Kidney (tissue), 14 donors: ENCODE data around the gene ESPN. TPM values are rescaled to one million over a fixed set of nuclear protein-coding genes. Genes with fewer than 3 reads are reported as not detected.

ENCODE experiments used
- DNase-seq, 5 donors: peaks; one replicate each; pipeline ENCODE4 v3.0.0-alpha.2; 2013 to 2020
- FAIRE-seq: peaks from 2 replicates; lab custom pipeline; 2012; peaks lifted over from hg19 to GRCh38; lab: Jason Lieb, UNC
- H3K27ac ChIP-seq, 2 donors: one replicate each; pipeline ENCODE4 v1.7.0; 2013; ENCODE audit warnings: low read depth in 2 of 2, low read length in 2 of 2, inconsistent platforms in 1 of 2
- H3K27me3 ChIP-seq: one replicate; pipeline ENCODE4 v1.7.1; 2013; ENCODE audit warnings: low read length, inconsistent platforms; ENCODE audit not compliant: control insufficient read depth, insufficient read depth
- H3K36me3 ChIP-seq, 3 donors: one replicate each; pipeline versions ENCODE4 v1.7.0 to v1.7.1; 2013; ENCODE audit warnings: low read length in 3 of 3, control low read depth in 1 of 3, inconsistent platforms in 1 of 3; ENCODE audit not compliant: insufficient read depth in 3 of 3, control insufficient read depth in 2 of 3
- H3K4me1 ChIP-seq, 3 donors: one replicate each; pipeline versions ENCODE4 v1.7.0 to v1.7.1; 2013; ENCODE audit warnings: low read length in 3 of 3, inconsistent platforms in 1 of 3, low read depth in 1 of 3; ENCODE audit not compliant: control insufficient read depth in 2 of 3, insufficient read depth in 2 of 3
- H3K4me3 ChIP-seq, 3 donors: one replicate each; pipeline versions ENCODE4 v1.7.0 to v1.8.1; 2013; ENCODE audit warnings: low read length in 3 of 3, control low read depth in 1 of 3, inconsistent platforms in 1 of 3
- H3K9ac ChIP-seq, 3 donors: one replicate each; pipeline versions ENCODE4 v1.7.0 to v1.7.1; 2013; ENCODE audit warnings: low read length in 3 of 3, control low read depth in 1 of 3, inconsistent platforms in 1 of 3
- H3K9me3 ChIP-seq, 3 donors: one replicate each; pipeline versions ENCODE4 v1.7.0 to v1.7.1; 2013; ENCODE audit warnings: low read length in 3 of 3, control low read depth in 1 of 3, inconsistent platforms in 1 of 3; ENCODE audit not compliant: control insufficient read depth in 2 of 3, insufficient read depth in 1 of 3
- CTCF ChIP-seq: IDR thresholded peaks from 3 replicates; pipeline ENCODE4 v1.5.1; 2012; ENCODE audit warnings: mild to moderate bottlenecking, moderate library complexity, borderline replicate concordance; ENCODE audit not compliant: insufficient read depth; ENCODE audit errors: extremely low read depth
- intact Hi-C: fragments of 100-400 bp; cut with DNase I; formaldehyde crosslinking; loops from one replicate; pipeline ENCODE4 v1.11.1; 2022
- polyA plus RNA-seq: library from polyadenylated mRNA; stranded (reverse); fragments of 350-450 nt; fragmentation: Illumina TruSeq; extraction: RNeasy Lipid Tissue Mini Kit (QIAGEN cat#74804); gene quantifications from one replicate; pipeline ENCODE4 v1.2.3, GENCODE V29; 2014; ENCODE audit warnings: low read depth, low replicate concordance; ENCODE audit not compliant: insufficient read depth
- total RNA-seq: library from RNA; stranded (reverse); fragmentation: NEBNext Ultra II Directional; extraction: Animal tissue kit (Norgen Biotek cat#: 25700); gene quantifications from one replicate; pipeline ENCODE4 v1.2.1, GENCODE V29; 2021
- donor health status: control.
- donor health status: control.
- donor health status: control.
- donor health status: control.
- donor health status: control.
- donor health status: DM: yes; HTN: yes; CAD: no.
- donor health status: Normal renal cell carcinoma (clear cell type).

Gene ESPN
- total and polyA plus RNA-seq, 2 donors from 2014 or later, result 14.2 to 112 TPM

GRCh38 chr1:6396998-6397397, 27.6 kb upstream of the ESPN start:
- Histone ChIP-seq H3K27me3 (no peaks in the 10 kb centered on the region), H3K4me1 (peaks cover 0 to 12% (median 0%) of the 10 kb centered on the region in 3 donors), H3K4me3 (no peak overlapping the region), H3K9ac (no peak overlapping the region), H3K9me3 (no peaks in the 10 kb centered on the region), H3K27ac (no peak overlapping the region), H3K36me3 (no peaks in the 10 kb centered on the region)
- TF ChIP-seq CTCF, result no peak
- FAIRE-seq (no peak), DNase-seq (peak in 1 of 5 donors; percentile 1)
- intact Hi-C loops, result no loop called here

- Histone ChIP-seq H3K9ac (no peak overlapping the region), H3K4me1 (peaks cover 0 to 4% (median 0%) of the 10 kb centered on the region in 3 donors), H3K4me3 (no peak overlapping the region), H3K27me3 (no peaks in the 10 kb centered on the region), H3K36me3 (no peaks in the 10 kb centered on the region), H3K9me3 (no peaks in the 10 kb centered on the region), H3K27ac (no peak overlapping the region)
- no peak for FAIRE-seq
- no peak for TF ChIP-seq CTCF
- peak in 1 of 5 donors; percentile 31 for DNase-seq
- intact Hi-C loops, result no loop called here
Measured at GRCh38 chr1:6397844-6398441, 26.6 kb upstream of the ESPN start.

GRCh38 chr1:6399294-6399693, 25.3 kb upstream of the ESPN start:
- intact Hi-C loops, result no loop called here
- no peaks in the 10 kb centered on the region for H3K9me3 ChIP-seq
- H3K4me3 ChIP-seq, result no peak overlapping the region
- no peak overlapping the region for H3K9ac ChIP-seq
- no peak for DNase-seq
- peaks cover 0 to under 1% (median 0%) of the 10 kb centered on the region in 3 donors for H3K4me1 ChIP-seq
- H3K36me3 ChIP-seq, result no peaks in the 10 kb centered on the region
- TF ChIP-seq CTCF, result no peak
- H3K27me3 ChIP-seq, result no peaks in the 10 kb centered on the region
- FAIRE-seq, result no peak
- no peak overlapping the region for H3K27ac ChIP-seq

- no peaks in the 10 kb centered on the region for H3K36me3 ChIP-seq
- intact Hi-C loops, result no loop called here
Measured at GRCh38 chr1:6401673-6402072, 22.9 kb upstream of the ESPN start.

More at GRCh38 chr1:6401673-6402072, 22.9 kb upstream of the ESPN start:
- no peak overlapping the region for H3K9ac ChIP-seq
- H3K4me3 ChIP-seq, result no peak overlapping the region
- FAIRE-seq (no peak), DNase-seq (no peak)
- no peaks in the 10 kb centered on the region for H3K27me3 ChIP-seq
- H3K9me3 ChIP-seq, result no peaks in the 10 kb centered on the region
- no peak overlapping the region for H3K27ac ChIP-seq
- H3K4me1 ChIP-seq, result no peaks in the 10 kb centered on the region
- TF ChIP-seq CTCF, result no peak
